ENCODE data around the gene NDUFS8. TPM values are rescaled to one million over a fixed set of nuclear protein-coding genes. Genes with fewer than 3 reads are reported as not detected.

NDUFS8 gene
- total and polyA plus RNA-seq, 2 of the 13 experiments (the other 11 are each of a cell fraction or from before 2014, with no cell fraction given), result 96.7 to 158 TPM

DNA sequence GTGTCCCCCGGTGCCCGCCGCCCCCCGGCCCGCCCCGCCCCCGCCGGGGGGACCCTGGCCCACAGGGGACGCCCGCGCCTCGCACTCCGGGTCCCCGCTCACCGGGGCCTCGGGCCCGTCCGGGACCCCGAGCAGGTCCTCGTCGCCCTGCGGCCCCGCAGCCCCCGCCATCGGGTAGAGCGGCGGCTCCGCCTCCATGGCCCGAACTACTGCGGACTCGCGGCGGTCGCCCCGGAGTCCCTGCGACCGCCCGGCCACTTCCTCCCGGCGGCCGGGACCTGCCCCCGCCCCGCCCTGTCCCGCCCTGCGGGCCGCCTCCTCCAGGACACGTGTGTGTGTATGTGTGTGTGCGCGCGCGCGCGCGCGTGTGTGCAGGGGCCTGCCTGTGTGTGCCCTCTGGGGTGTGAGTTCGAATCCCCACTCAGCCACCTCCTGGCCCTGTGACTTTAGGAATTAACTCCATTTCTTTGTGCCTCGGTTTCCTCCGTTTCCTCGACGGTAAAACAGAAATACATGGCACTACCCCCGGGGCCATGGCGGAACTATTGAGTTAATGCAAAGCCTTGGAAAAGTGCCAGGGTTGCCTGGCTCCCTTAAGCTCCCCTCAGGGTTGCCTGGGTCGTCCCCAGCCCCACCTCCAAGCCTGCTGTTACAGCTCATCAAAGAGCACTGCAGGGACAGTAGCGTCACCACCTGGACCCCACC is 26.5 kb upstream of the NDUFS8 start, which contains the start of gene UNC93B1 (continued):
- TF ChIP-seq SIN3A (IDR thresholded peaks at IDR 0.05; ENCODE audit: borderline replicate concordance, low read depth, low read length) (peak; percentile 56; the same call in 1 of the 2 replicates), TOPORS (CRISPR knock-in tag; IDR thresholded peaks at IDR 0.05) (0 out of 2 replicates have a peak, but pooled peaks have one; percentile 41), ATF7 (IDR thresholded peaks at IDR 0.05) (no peak), ATF7 (CRISPR knock-in tag; IDR thresholded peaks at IDR 0.05) (no peak), ZNF484 (CRISPR knock-in tag; IDR thresholded peaks at IDR 0.05; ENCODE audit: borderline replicate concordance, low read depth) (no peak), AHR (CRISPR knock-in tag; IDR thresholded peaks at IDR 0.05) (no peak; the same call in 1 of the 2 replicates), GATAD2A (CRISPR knock-in tag; IDR thresholded peaks at IDR 0.05) (no peak), ARHGAP35 (CRISPR knock-in tag; IDR thresholded peaks at IDR 0.05; ENCODE audit: borderline replicate concordance) (no peak), ZNF569 (CRISPR knock-in tag; IDR thresholded peaks at IDR 0.05; ENCODE audit: borderline replicate concordance) (no peak), RARG (CRISPR knock-in tag; IDR thresholded peaks at IDR 0.05; ENCODE audit: low read depth) (no peak), MYC (CRISPR knock-in tag; IDR thresholded peaks at IDR 0.05; ENCODE audit: borderline replicate concordance) (peak; percentile 87; the same call in 1 of the 2 replicates), TARDBP (CRISPR knock-in tag; IDR thresholded peaks at IDR 0.05) (0 out of 2 replicates have a peak, but pooled peaks have one; percentile 35), JUNB (CRISPR knock-in tag; IDR thresholded peaks at IDR 0.05; ENCODE audit: borderline replicate concordance) (no peak), HOXA9 (CRISPR knock-in tag; IDR thresholded peaks at IDR 0.05; ENCODE audit: borderline replicate concordance) (no peak), KMT2A (CRISPR knock-in tag; IDR thresholded peaks at IDR 0.05) (0 out of 2 replicates have a peak, but pooled peaks have one; percentile 22), ZNF83 (CRISPR knock-in tag; IDR thresholded peaks at IDR 0.05; ENCODE audit: borderline replicate concordance) (no peak), ADNP (CRISPR knock-in tag; IDR thresholded peaks at IDR 0.05) (peak; percentile 90), ZBTB8A (CRISPR knock-in tag; IDR thresholded peaks at IDR 0.05; ENCODE audit: borderline replicate concordance, low read depth) (no peak), ZNF747 (CRISPR knock-in tag; IDR thresholded peaks at IDR 0.05; ENCODE audit: borderline replicate concordance) (no peak), FOXA3 (CRISPR knock-in tag; IDR thresholded peaks at IDR 0.05) (0 out of 2 replicates have a peak, but pooled peaks have one; percentile 28), MBD4 (IDR thresholded peaks at IDR 0.05; ENCODE audit: borderline replicate concordance, low read length) (no peak), ZNF234 (CRISPR knock-in tag; conservative IDR thresholded peaks at IDR 0.05) (no peak), ZFP90 (CRISPR knock-in tag; IDR thresholded peaks at IDR 0.05; ENCODE audit: borderline replicate concordance) (no peak)
- TF ChIP-seq, protein P1, sequence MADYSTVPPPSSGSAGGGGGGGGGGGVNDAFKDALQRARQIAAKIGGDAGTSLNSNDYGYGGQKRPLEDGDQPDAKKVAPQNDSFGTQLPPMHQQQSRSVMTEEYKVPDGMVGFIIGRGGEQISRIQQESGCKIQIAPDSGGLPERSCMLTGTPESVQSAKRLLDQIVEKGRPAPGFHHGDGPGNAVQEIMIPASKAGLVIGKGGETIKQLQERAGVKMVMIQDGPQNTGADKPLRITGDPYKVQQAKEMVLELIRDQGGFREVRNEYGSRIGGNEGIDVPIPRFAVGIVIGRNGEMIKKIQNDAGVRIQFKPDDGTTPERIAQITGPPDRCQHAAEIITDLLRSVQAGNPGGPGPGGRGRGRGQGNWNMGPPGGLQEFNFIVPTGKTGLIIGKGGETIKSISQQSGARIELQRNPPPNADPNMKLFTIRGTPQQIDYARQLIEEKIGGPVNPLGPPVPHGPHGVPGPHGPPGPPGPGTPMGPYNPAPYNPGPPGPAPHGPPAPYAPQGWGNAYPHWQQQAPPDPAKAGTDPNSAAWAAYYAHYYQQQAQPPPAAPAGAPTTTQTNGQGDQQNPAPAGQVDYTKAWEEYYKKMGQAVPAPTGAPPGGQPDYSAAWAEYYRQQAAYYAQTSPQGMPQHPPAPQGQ (CRISPR knock-in tag; IDR thresholded peaks at IDR 0.05; ENCODE audit: borderline replicate concordance), result no peak
- TF ChIP-seq, protein P2, sequence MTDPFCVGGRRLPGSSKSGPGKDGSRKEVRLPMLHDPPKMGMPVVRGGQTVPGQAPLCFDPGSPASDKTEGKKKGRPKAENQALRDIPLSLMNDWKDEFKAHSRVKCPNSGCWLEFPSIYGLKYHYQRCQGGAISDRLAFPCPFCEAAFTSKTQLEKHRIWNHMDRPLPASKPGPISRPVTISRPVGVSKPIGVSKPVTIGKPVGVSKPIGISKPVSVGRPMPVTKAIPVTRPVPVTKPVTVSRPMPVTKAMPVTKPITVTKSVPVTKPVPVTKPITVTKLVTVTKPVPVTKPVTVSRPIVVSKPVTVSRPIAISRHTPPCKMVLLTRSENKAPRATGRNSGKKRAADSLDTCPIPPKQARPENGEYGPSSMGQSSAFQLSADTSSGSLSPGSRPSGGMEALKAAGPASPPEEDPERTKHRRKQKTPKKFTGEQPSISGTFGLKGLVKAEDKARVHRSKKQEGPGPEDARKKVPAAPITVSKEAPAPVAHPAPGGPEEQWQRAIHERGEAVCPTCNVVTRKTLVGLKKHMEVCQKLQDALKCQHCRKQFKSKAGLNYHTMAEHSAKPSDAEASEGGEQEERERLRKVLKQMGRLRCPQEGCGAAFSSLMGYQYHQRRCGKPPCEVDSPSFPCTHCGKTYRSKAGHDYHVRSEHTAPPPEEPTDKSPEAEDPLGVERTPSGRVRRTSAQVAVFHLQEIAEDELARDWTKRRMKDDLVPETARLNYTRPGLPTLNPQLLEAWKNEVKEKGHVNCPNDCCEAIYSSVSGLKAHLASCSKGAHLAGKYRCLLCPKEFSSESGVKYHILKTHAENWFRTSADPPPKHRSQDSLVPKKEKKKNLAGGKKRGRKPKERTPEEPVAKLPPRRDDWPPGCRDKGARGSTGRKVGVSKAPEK (CRISPR knock-in tag; IDR thresholded peaks at IDR 0.05; ENCODE audit: borderline replicate concordance), result no peak
